22Rv1 (cell line): ENCODE results near the gene LMBR1.

ENCODE experiments used
- H3K27ac ChIP-seq: fragments of 450-650 bp; 2 replicates; pipeline ENCODE4 v1.5.1; 2017
- ZFX ChIP-seq: fragments of 450-650 bp; IDR thresholded peaks from 2 replicates; pipeline ENCODE4 v1.6.1; 2017; ENCODE audit warnings: antibody characterized with exemption, borderline replicate concordance
- TF ChIP-seq, protein P1 (sequence below): fragments of 450-650 bp; IDR thresholded peaks from 2 replicates; pipeline ENCODE4 v1.5.1; 2017; ENCODE audit warnings: mild to moderate bottlenecking

LMBR1 gene

DNA sequence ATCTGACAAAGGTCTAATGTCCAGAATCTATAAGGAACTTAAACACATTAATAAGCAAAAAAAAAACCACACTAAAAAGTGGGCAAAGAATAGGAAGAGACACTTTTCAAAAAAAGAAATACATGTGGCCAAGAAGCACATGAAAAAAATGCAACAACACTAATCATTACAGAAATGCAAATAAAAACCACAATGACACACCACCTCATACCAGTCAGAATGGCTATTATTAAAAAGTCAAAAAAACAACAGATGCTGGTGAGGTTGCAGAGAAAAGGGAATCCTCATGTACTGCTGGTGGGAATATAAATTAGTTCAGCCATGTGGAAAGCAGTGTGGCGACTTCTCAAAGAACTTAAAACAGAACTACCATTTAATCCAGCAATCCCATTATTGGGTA is 119.0 kb downstream of the LMBR1 start:
- H3K27ac ChIP-seq = no peak overlapping the region
- no peak for TF ChIP-seq ZFX
- TF ChIP-seq, protein P1, sequence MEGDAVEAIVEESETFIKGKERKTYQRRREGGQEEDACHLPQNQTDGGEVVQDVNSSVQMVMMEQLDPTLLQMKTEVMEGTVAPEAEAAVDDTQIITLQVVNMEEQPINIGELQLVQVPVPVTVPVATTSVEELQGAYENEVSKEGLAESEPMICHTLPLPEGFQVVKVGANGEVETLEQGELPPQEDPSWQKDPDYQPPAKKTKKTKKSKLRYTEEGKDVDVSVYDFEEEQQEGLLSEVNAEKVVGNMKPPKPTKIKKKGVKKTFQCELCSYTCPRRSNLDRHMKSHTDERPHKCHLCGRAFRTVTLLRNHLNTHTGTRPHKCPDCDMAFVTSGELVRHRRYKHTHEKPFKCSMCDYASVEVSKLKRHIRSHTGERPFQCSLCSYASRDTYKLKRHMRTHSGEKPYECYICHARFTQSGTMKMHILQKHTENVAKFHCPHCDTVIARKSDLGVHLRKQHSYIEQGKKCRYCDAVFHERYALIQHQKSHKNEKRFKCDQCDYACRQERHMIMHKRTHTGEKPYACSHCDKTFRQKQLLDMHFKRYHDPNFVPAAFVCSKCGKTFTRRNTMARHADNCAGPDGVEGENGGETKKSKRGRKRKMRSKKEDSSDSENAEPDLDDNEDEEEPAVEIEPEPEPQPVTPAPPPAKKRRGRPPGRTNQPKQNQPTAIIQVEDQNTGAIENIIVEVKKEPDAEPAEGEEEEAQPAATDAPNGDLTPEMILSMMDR = no peak

DNA sequence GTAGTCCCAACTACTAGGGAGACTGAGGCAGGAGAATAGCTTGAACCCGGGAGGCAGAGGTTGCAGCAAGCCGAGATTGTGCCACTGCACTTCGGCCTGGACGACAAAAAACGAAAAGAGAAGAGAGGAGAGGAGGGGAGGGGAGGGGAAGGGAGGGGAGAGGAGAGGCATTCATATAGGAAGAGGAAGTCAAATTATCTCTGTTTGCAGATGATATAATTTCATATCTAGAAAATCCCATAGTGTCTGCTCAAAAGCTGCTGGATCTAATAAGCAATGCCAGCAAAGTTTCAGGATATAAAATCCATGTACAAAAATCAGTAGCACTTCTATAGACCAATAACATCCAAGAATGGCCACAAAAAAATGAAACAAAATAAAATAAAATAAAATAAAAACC is 120.3 kb downstream of the LMBR1 start:
- no peak overlapping the region for H3K27ac ChIP-seq
- TF ChIP-seq, protein P1 = no peak
- TF ChIP-seq ZFX = no peak

DNA sequence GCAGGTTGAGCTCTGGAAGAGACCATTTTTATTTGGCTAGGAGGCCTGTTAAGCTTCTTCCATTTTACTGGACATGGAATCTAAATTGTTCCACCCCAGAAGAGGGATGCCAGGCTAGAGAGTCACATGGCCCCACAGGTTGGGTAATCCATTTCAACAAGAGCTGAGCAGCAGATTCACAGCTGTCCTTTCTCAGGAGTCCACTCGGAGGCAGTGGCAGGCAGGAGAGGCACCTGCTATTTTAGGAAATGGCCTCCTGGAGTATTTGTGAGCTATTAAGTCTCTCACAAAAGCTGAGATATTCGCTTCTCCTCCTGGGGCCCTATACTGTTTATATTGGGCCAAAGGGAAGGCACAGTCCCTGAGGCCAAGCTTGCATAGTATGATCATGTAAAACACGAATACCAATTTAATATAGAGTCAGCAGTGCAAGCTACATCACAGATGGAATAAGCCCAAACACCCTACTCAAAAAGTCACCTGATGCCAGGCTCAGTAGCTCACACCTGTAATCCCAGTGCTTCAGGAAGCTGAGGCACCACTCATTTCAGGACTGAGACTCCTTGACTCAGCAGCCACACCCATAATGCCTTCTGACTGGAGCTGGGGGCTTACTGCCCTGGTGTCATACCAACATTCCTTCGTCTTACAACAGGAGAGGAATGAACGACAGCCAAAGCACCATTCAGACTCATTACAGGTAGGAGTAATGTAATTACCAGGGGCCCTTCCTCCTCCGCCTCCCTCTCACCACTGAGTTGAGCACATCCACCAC is 124.1 kb downstream of the LMBR1 start:
- TF ChIP-seq, protein P1 = 0 out of 2 replicates have a peak, but pooled peaks have one; percentile 12
- no peak for TF ChIP-seq ZFX

DNA sequence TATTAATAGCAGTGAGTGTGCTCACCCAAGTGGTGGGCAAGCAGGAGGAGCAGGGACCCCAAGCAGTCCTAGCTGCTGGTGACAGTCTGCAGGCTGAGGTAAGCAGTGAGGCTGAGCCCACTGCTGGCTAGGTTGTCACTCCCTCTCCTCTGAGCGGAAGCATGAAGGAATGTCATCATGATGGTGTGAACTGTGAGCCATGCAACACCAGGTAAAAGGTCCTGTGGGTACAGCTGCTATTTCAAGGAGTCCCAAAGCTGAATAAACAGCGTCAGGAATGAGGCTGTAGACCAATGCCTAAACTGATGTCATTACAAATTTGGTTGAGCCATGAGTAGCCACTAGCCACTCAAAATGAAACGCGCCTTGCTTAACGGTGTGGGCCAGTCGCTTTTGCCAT is 126.3 kb downstream of the LMBR1 start:
- no peak for TF ChIP-seq ZFX
- TF ChIP-seq, protein P1 = no peak
- no peak overlapping the region for H3K27ac ChIP-seq

More for the DNA sequence above, 124.1 kb downstream of the LMBR1 start:
- no peak overlapping the region for H3K27ac ChIP-seq

DNA sequence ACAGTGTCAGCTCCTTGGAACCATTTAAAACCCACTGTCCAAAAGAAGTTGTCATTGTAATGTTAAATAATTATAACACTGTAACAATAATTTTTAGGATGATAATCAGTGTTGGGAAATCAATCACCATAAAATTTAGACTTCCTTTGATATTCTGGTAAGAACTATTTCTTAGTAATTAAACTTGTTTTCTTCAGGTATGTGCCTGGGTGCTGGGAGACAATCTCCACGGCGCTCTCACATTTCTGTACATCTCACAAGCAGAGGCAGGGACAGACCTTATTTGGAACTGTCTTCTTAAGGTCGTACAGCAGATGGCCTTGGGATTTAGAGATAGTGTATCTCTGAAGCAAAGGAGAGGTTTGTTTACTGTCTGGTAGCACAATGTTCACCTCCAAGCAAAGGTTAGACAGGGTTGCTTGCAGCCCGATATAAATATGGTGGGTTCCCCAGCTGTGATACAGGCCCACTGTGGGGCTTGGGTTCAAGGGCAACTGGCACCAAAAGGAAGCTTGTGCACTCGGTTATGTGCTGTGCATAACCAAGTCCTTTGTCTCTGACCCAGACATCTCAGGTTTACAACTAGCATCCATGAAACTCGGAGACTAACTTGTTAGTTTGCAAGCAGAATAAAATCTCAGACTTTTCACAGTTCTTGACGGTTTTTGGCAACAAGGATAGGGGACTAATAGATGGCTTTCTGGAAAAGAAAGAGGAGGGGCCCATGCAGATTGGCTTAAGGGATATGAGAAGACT is 126.9 kb downstream of the LMBR1 start:
- no peak overlapping the region for H3K27ac ChIP-seq

DNA sequence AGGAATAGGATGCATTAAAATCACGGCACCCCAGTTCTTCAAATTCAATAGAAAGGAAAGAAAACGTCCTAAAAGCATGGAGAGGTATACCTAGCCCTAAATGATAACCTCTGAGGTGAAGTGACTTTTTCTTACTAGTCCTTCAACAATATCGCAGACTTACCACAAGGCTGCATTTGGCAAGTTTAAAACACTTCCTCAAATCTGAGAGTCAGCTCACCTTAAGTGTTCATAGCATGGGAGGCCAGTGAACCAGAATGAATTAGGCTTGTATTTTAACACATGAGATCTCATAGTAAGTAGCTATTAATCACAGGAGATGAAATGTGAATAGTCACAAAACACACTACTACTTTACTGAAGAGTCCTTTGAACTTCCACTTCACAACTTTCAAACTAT is 128.2 kb downstream of the LMBR1 start:
- TF ChIP-seq ZFX = no peak
- TF ChIP-seq, protein P1 = no peak

More for the DNA sequence above, 126.9 kb downstream of the LMBR1 start:
- TF ChIP-seq, protein P1 = no peak
- TF ChIP-seq ZFX = no peak

DNA sequence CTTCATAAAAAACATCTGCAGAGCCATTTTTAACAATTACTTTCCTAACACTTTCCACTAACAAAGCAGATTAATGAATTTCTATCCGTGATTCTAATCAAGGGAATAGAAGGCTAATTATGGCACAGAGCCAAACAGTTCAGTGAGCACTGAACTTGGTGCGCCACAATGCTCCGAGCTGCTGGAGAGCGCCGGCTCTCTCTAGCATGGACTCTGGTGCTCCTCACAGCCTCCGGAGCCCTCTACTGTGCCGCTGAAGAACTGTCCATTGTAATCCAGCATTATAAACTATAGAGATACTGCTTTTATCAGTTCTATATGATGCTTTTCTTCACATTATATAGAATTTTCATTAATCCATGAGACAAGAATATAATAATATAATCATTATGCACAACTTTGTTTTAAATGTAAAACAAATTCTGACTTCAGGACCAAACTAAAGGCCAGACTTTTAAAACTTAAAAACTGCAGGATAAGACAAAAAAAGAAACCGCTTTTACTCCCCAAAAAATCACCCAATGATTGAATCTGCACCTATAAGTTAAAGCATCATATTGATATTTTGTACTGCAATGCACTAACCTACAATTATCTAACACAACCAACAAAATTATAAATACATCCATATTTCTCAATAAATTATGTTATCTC is 128.8 kb downstream of the LMBR1 start:
- TF ChIP-seq ZFX = no peak
- TF ChIP-seq, protein P1 = peak; percentile 94
- H3K27ac ChIP-seq = no peak overlapping the region

More for the DNA sequence above, 128.2 kb downstream of the LMBR1 start:
- H3K27ac ChIP-seq = no peak overlapping the region
